ENCODE measurements around the gene C17orf67. TPM values are rescaled to one million over a fixed set of nuclear protein-coding genes. Genes with fewer than 3 reads are reported as not detected.

Gene C17orf67
- total and polyA plus RNA-seq, 4 donors, result 0.19 to 1.4 (median 0.78) TPM

DNA sequence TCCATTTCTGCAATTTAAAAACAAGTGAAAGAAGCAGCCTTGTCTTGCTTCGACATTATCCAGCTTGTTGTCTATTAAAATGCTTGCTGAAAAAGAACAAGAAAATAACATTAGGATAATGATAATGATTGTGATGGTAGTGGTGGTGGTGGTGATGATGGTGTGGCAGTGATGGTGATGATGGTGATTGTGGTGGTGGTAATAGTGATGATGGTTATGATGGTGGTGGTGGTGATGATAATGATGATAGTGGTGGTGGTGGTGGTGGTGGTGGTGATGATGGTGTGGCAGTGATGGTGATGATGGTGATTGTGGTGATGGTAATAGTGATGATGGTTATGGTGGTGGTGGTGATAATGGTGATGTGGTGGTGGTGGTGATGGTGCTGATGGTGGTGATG lies 41.5 kb downstream of the C17orf67 start:
- TF ChIP-seq NR2F2 (IDR thresholded peaks at IDR 0.05) (no peak), FOXA2 (IDR thresholded peaks at IDR 0.05) (no peak), HNF4G (IDR thresholded peaks at IDR 0.05) (no peak), RAD21 (IDR thresholded peaks at IDR 0.05) (no peak), FOXA1 (IDR thresholded peaks at IDR 0.05) (no peak), SP1 (IDR thresholded peaks at IDR 0.05) (no peak), JUND (IDR thresholded peaks at IDR 0.05) (no peak), TAF1 (conservative IDR thresholded peaks at IDR 0.05) (no peak)
- TF ChIP-seq, protein P1, sequence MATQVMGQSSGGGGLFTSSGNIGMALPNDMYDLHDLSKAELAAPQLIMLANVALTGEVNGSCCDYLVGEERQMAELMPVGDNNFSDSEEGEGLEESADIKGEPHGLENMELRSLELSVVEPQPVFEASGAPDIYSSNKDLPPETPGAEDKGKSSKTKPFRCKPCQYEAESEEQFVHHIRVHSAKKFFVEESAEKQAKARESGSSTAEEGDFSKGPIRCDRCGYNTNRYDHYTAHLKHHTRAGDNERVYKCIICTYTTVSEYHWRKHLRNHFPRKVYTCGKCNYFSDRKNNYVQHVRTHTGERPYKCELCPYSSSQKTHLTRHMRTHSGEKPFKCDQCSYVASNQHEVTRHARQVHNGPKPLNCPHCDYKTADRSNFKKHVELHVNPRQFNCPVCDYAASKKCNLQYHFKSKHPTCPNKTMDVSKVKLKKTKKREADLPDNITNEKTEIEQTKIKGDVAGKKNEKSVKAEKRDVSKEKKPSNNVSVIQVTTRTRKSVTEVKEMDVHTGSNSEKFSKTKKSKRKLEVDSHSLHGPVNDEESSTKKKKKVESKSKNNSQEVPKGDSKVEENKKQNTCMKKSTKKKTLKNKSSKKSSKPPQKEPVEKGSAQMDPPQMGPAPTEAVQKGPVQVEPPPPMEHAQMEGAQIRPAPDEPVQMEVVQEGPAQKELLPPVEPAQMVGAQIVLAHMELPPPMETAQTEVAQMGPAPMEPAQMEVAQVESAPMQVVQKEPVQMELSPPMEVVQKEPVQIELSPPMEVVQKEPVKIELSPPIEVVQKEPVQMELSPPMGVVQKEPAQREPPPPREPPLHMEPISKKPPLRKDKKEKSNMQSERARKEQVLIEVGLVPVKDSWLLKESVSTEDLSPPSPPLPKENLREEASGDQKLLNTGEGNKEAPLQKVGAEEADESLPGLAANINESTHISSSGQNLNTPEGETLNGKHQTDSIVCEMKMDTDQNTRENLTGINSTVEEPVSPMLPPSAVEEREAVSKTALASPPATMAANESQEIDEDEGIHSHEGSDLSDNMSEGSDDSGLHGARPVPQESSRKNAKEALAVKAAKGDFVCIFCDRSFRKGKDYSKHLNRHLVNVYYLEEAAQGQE (IDR thresholded peaks at IDR 0.05), result no peak
- H3K9ac ChIP-seq (ENCODE audit: low read depth in 1 of 2, low read length in 2 of 2), result no peak overlapping the region
- no peak for DNase-seq (ENCODE audit: low spot score)
- no peak overlapping the region for H3K4me3 ChIP-seq (ENCODE audit: low read depth in 1 of 3, low read length in 3 of 3)
- no peaks in the 10 kb centered on the region for H3K9me3 ChIP-seq (ENCODE audit: control insufficient read depth in 4 of 4, low read length in 3 of 4)
- H3K27me3 ChIP-seq (ENCODE audit: control insufficient read depth in 4 of 4, insufficient read depth in 4 of 4, low read length in 3 of 4), result no peaks in the 10 kb centered on the region
- no peak overlapping the region for H3K27ac ChIP-seq (ENCODE audit: low read depth in 1 of 2, low read length in 2 of 2)
- WGBS, result 97% methylated on average over 1 of the region's 1 CpG
- H3K4me1 ChIP-seq (ENCODE audit: control insufficient read depth in 4 of 4, insufficient read depth in 4 of 4, low read length in 3 of 4), result no peaks in the 10 kb centered on the region
- no peaks in the 10 kb centered on the region for H3K36me3 ChIP-seq (ENCODE audit: control insufficient read depth in 4 of 4, insufficient read depth in 3 of 4, low read depth in 1 of 4, low read length in 3 of 4)

DNA sequence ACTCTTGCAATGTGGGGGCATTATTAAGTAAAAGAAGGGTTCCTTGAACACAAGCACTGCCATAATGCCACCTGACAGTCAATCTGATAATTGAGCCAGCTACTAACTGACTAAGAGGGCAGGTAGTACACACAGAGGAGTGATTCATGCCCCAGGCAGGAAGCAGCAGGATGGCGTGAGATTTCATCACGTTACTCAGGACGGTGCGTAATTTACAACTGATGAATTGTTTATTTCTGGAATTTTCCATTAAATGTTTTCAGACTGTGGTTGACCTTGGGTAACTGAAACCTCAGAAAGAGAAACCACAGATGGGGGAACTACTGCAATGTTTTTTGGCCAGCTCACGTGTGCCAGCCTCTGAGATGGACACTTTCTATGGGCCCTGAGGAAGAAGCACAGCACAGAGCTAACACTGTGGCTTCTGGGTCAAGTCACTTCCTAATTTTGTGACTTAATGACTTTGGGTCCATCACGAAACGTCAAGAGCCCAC lies 46.7 kb downstream of the C17orf67 start:
- no peak for TF ChIP-seq RAD21 (IDR thresholded peaks at IDR 0.05)
- TF ChIP-seq YY1 (IDR thresholded peaks at IDR 0.05), result no peak
- no peak for TF ChIP-seq NR2F2 (IDR thresholded peaks at IDR 0.05)
- no peak for TF ChIP-seq JUND (IDR thresholded peaks at IDR 0.05)
- no peak for TF ChIP-seq FOXA2 (IDR thresholded peaks at IDR 0.05)
- TF ChIP-seq, protein P2, sequence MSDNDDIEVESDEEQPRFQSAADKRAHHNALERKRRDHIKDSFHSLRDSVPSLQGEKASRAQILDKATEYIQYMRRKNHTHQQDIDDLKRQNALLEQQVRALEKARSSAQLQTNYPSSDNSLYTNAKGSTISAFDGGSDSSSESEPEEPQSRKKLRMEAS (IDR thresholded peaks at IDR 0.05), result no peak
- TF ChIP-seq, protein P3, sequence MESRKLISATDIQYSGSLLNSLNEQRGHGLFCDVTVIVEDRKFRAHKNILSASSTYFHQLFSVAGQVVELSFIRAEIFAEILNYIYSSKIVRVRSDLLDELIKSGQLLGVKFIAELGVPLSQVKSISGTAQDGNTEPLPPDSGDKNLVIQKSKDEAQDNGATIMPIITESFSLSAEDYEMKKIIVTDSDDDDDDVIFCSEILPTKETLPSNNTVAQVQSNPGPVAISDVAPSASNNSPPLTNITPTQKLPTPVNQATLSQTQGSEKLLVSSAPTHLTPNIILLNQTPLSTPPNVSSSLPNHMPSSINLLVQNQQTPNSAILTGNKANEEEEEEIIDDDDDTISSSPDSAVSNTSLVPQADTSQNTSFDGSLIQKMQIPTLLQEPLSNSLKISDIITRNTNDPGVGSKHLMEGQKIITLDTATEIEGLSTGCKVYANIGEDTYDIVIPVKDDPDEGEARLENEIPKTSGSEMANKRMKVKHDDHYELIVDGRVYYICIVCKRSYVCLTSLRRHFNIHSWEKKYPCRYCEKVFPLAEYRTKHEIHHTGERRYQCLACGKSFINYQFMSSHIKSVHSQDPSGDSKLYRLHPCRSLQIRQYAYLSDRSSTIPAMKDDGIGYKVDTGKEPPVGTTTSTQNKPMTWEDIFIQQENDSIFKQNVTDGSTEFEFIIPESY (IDR thresholded peaks at IDR 0.05), result no peak
- no peak for TF ChIP-seq GABPA (IDR thresholded peaks at IDR 0.05 in 1 of 2, conservative IDR thresholded peaks at IDR 0.05 in 1 of 2)
- TF ChIP-seq SP1 (IDR thresholded peaks at IDR 0.05), result no peak
- TF ChIP-seq TAF1 (conservative IDR thresholded peaks at IDR 0.05), result no peak
- no peak for TF ChIP-seq HNF4A (conservative IDR thresholded peaks at IDR 0.05)
- TF ChIP-seq, protein P4, sequence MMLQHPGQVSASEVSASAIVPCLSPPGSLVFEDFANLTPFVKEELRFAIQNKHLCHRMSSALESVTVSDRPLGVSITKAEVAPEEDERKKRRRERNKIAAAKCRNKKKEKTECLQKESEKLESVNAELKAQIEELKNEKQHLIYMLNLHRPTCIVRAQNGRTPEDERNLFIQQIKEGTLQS (IDR thresholded peaks at IDR 0.05), result no peak
- Histone ChIP-seq H3K4me3 (ENCODE audit: low read depth in 1 of 3, low read length in 3 of 3) (no peak overlapping the region), H3K27me3 (ENCODE audit: control insufficient read depth in 4 of 4, insufficient read depth in 4 of 4, low read length in 3 of 4) (no peaks in the 10 kb centered on the region), H3K9ac (ENCODE audit: low read depth in 1 of 2, low read length in 2 of 2) (no peak overlapping the region), H3K9me3 (ENCODE audit: control insufficient read depth in 4 of 4, low read length in 3 of 4) (no peaks in the 10 kb centered on the region), H3K36me3 (ENCODE audit: control insufficient read depth in 4 of 4, insufficient read depth in 3 of 4, low read depth in 1 of 4, low read length in 3 of 4) (no peaks in the 10 kb centered on the region), H3K4me1 (ENCODE audit: control insufficient read depth in 4 of 4, insufficient read depth in 4 of 4, low read length in 3 of 4) (no peaks in the 10 kb centered on the region), H3K27ac (ENCODE audit: low read depth in 1 of 2, low read length in 2 of 2) (no peak overlapping the region)
- 73% methylated on average over 7 of the region's 7 CpGs for WGBS
- DNase-seq (ENCODE audit: low spot score), result no peak
